NT2/D1 (cell line): ENCODE data around the gene OR2Z1.

ENCODE experiments used
- SUZ12 ChIP-seq: IDR thresholded peaks from 2 replicates; pipeline ENCODE4 v1.6.1; 2011; ENCODE audit not compliant: insufficient read length, insufficient read depth; ENCODE audit errors: extremely low read depth
- YY1 ChIP-seq: IDR thresholded peaks from 2 replicates; pipeline ENCODE4 v1.6.1; 2011; ENCODE audit not compliant: insufficient read length, insufficient read depth
- ZNF274 ChIP-seq: IDR thresholded peaks from 2 replicates; pipeline ENCODE4 v1.6.1; 2011; ENCODE audit warnings: mild to moderate bottlenecking, low read depth, low read length

DNA sequence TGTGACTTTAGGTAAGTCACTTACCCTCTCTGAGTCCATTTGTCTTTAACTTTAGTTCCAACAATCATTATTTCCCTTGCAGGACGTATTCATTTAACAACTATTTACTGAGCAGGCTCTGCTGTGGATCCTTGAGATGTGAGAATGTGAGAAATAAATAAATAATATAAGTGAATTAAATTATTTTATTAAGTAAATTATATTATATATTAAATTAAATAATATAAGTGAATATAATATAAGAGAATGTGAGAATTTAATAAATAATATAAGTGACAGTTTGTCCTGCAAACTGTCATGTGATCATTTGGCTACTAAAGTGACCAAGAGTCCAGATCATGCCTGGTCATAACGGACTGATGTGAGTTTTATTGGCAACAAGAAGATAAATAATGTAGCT is 598 bp downstream of the OR2Z1 start:
- no peak for TF ChIP-seq ZNF274
- TF ChIP-seq YY1, result no peak
- no peak for TF ChIP-seq SUZ12
